Epidermal melanocyte (primary cell): ENCODE data around the gene BAMBI.

Experiments
- DNase-seq: peaks from one replicate; pipeline ENCODE4 v3.0.0; 2011; ENCODE audit warnings: low spot score; ENCODE audit not compliant: insufficient read length

Gene BAMBI

GRCh38 chr10:28674782-28675181 is 2.5 kb upstream of the BAMBI start:
- no peak for DNase-seq

- DNase-seq = no peak
Observed at GRCh38 chr10:28676326-28676967, 874 bp upstream of the BAMBI start.

GRCh38 chr10:28677888-28678686 is 766 bp downstream of the BAMBI start:
- no peak for DNase-seq

- DNase-seq = no peak
Observed at GRCh38 chr10:28678687-28679457, 1.6 kb downstream of the BAMBI start.

GRCh38 chr10:28679581-28680357 is 2.4 kb downstream of the BAMBI start:
- no peak for DNase-seq

GRCh38 chr10:28680358-28680752 is 3.0 kb downstream of the BAMBI start:
- no peak for DNase-seq

GRCh38 chr10:28681291-28681763 is 4.0 kb downstream of the BAMBI start:
- no peak for DNase-seq

GRCh38 chr10:28681928-28682750 is 4.8 kb downstream of the BAMBI start:
- DNase-seq = no peak

GRCh38 chr10:28684157-28684985 is 7.0 kb downstream of the BAMBI start:
- no peak for DNase-seq

GRCh38 chr10:28684986-28685580 is 7.8 kb downstream of the BAMBI start:
- no peak for DNase-seq

GRCh38 chr10:28685717-28686116 is 8.4 kb downstream of the BAMBI start:
- DNase-seq = no peak

GRCh38 chr10:28686835-28687682 is 9.7 kb downstream of the BAMBI start:
- DNase-seq = no peak

GRCh38 chr10:28687683-28688001 is 10.3 kb downstream of the BAMBI start:
- no peak for DNase-seq

- DNase-seq = no peak
Observed at GRCh38 chr10:28690545-28690944, 13.2 kb downstream of the BAMBI start.

GRCh38 chr10:28691187-28691694 is 13.9 kb downstream of the BAMBI start:
- no peak for DNase-seq

GRCh38 chr10:28692050-28692449 is 14.7 kb downstream of the BAMBI start:
- no peak for DNase-seq

GRCh38 chr10:28694530-28694929 is 17.2 kb downstream of the BAMBI start:
- no peak for DNase-seq

- no peak for DNase-seq
Observed at GRCh38 chr10:28698075-28698474, 20.8 kb downstream of the BAMBI start.
